Nasal cavity respiratory epithelium epithelial cell of viscerocranial mucosa (primary cell): ENCODE data around the gene BUB3. TPM values are rescaled to one million over a fixed set of nuclear protein-coding genes. Genes with fewer than 3 reads are reported as not detected.

ENCODE experiments used
- total RNA-seq: library from RNA; depleted of rRNA; stranded (reverse); fragments of >200 nt; gene quantifications from 2 replicates; pipeline ENCODE4 v1.2.3, GENCODE V29; 2014

The BUB3 gene, protein sequence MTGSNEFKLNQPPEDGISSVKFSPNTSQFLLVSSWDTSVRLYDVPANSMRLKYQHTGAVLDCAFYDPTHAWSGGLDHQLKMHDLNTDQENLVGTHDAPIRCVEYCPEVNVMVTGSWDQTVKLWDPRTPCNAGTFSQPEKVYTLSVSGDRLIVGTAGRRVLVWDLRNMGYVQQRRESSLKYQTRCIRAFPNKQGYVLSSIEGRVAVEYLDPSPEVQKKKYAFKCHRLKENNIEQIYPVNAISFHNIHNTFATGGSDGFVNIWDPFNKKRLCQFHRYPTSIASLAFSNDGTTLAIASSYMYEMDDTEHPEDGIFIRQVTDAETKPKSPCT
- 108 and 153 TPM in 2 replicates for total RNA-seq

DNA sequence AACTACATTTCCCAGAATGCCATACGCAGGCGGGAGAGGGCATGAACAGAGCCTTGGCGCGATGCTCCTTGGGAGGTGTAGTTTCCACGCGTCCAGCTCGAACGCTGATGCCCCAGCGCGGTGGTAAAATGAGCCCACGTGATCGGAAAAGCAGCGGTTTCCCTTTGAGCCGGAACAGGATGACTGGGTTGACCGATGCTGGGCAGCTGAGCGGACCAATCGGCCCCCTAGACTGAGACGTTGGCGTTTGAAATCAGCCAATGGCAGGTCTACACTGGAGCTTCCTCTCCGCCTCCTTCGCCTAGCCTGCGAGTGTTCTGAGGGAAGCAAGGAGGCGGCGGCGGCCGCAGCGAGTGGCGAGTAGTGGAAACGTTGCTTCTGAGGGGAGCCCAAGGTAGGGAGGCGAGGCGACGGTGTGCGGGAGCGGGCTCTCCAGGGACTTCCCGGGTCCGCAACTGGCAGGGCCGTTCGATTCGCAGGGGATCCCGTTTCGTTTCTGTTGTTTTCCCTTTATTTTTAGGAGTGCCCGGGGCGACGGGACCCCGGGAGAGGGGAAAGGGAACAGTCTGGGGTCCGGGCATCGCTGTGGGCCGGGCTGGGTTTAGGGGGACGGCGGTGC is at the start of gene BUB3:
TSS of gene BUB3 (plus strand) at position 311 of the 619 bp plus-strand sequence. CDS start 516 bp downstream, outside the sequence.

DNA sequence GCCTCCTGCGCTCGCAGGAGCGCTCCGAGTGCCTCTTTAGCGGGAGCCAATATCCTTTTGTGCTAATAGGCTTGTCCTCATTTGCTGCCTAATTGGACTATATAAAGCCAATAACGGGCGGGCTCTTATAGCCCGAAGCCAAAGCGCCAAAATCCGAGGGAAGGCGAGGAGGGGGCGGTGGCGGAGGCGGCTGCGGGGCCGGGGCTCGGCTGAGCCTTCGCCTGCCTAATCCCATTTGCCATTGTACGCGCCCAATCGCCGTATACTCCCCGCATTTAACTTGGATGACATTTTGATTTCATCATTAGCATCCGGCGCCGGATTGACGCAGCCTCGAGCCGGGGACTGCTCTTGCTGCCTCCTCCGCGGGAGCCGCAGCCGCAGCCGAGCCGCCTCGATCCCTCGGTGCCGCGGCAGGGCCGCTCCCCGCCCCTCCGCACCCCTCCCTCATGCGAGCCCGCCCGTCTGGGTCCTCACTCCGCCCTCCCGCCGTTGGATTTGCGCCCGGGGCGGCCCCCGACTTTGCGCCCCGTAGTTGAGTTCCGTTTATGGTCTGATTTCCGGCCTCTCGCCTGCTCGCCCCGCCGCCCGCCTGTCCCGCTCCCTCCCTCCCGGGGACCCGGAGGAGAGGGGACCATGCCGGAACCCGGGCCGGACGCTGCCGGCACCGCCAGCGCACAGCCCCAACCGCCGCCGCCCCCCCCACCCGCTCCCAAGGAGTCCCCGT is 18.6 kb upstream of the BUB3 start, which contains the start of gene HMX3:
TSS of gene HMX3 (plus strand) at position 556 of the 727 bp plus-strand sequence. CDS start at position 637, 81 bp downstream.

DNA sequence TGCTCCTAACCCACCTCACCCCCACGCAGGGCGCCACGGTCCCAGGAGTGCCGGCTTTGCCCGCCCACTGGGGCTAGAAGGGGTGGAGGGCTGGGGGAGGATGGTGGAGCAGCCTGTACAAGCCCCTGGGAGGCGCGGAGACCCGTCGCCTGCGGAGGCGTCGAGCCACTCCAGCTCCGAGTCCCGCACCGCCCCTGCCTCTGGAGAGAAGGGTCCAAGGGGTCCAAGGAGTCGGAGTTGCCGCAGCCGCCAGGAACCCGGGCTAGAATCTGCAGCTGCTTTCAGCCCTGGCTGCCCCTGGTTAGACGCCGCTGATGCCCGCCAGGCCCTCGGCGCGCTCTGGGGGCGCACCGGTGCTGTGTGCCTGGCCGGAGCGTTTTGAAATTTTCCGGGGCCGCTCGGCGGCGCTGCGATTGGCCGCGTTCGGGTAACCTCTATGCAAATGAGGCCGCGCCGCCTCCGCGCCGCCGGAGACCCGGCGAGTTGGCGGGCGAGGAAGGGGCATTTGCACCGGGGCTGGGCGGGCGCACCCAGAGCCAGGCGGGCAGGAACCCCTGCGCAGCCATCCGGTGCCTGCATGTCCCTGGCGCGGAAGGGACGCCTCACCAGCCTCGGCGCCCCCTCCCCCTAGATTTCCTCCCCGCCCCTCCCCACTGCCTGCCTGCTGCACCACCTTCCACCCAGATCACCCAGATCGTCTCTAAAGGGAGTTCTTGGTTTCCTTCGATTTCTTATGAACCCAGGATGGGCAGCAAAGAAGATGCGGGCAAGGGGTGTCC is 6.4 kb upstream of the BUB3 start, which contains the start of gene HMX2:
TSS of gene HMX2 (plus strand) at position 502 of the 779 bp plus-strand sequence. CDS start at position 745, 243 bp downstream.

Other genes starting within 250 kb of the BUB3 start
- not detected in 2 replicates for gene FAM24A, start 243.8 kb upstream of the BUB3 start, total RNA-seq
- gene C10orf88, start 200.2 kb upstream of the BUB3 start, total RNA-seq = 14.4 and 14.9 TPM in 2 replicates
- 4.5 and 7.5 TPM in 2 replicates for gene PSTK, start 174.0 kb upstream of the BUB3 start, total RNA-seq
- 2.4 and 5.8 TPM in 2 replicates for gene IKZF5, start 145.6 kb upstream of the BUB3 start, total RNA-seq
- gene ACADSB, start 145.4 kb upstream of the BUB3 start, total RNA-seq = 3.1 and 6.2 TPM in 2 replicates
- 0.07 and 0.34 TPM in 2 replicates for gene HMX3, start 18.4 kb upstream of the BUB3 start, total RNA-seq
- gene HMX2, start 6.3 kb upstream of the BUB3 start, total RNA-seq = not detected in 2 replicates